Globus pallidus (tissue), 1 donor: ENCODE data around the gene KCNJ13.

Experiments
- DNase-seq: peaks from one replicate; pipeline ENCODE4 v3.0.0-alpha.2; 2015; ENCODE audit warnings: low spot score

Gene KCNJ13

GRCh38 chr2:232776435-232776834 is at the start of gene KCNJ13:
Gene KCNJ13 (minus strand): TSS chr2:232776565. CDS start chr2:232771362, 5,203 bp downstream.
- DNase-seq: no peak

- no peak for DNase-seq
Measured at GRCh38 chr2:232817756-232818155, 41.4 kb upstream of the KCNJ13 start.

- no peak for DNase-seq
Measured at GRCh38 chr2:232816657-232817056, 40.3 kb upstream of the KCNJ13 start.

- no peak for DNase-seq
Measured at GRCh38 chr2:232815569-232815968, 39.2 kb upstream of the KCNJ13 start.

- no peak for DNase-seq
Measured at GRCh38 chr2:232810444-232810843, 34.1 kb upstream of the KCNJ13 start.

- DNase-seq: no peak
Measured at GRCh38 chr2:232809349-232810124, 33.2 kb upstream of the KCNJ13 start.

GRCh38 chr2:232802091-232802490 is 25.7 kb upstream of the KCNJ13 start:
- DNase-seq: no peak

GRCh38 chr2:232800166-232800565 is 23.8 kb upstream of the KCNJ13 start:
- no peak for DNase-seq

GRCh38 chr2:232798187-232798586 is 21.8 kb upstream of the KCNJ13 start:
- DNase-seq: no peak

GRCh38 chr2:232795920-232796319 is 19.6 kb upstream of the KCNJ13 start:
- DNase-seq: no peak

GRCh38 chr2:232794981-232795380 is 18.6 kb upstream of the KCNJ13 start:
- DNase-seq: no peak

GRCh38 chr2:232793271-232793670 is 16.9 kb upstream of the KCNJ13 start:
- DNase-seq: no peak

GRCh38 chr2:232791518-232791917 is 15.2 kb upstream of the KCNJ13 start:
- DNase-seq: no peak

GRCh38 chr2:232789082-232789481 is 12.7 kb upstream of the KCNJ13 start:
- no peak for DNase-seq

GRCh38 chr2:232787806-232788205 is 11.4 kb upstream of the KCNJ13 start:
- peak; percentile 17 for DNase-seq

- no peak for DNase-seq
Measured at GRCh38 chr2:232783278-232783677, 6.9 kb upstream of the KCNJ13 start.

- no peak for DNase-seq
Measured at GRCh38 chr2:232781765-232782164, 5.4 kb upstream of the KCNJ13 start.

GRCh38 chr2:232779934-232780333 is 3.6 kb upstream of the KCNJ13 start:
- no peak for DNase-seq

- DNase-seq: no peak
Measured at GRCh38 chr2:232779465-232779864, 3.1 kb upstream of the KCNJ13 start.

- DNase-seq: no peak
Measured at GRCh38 chr2:232777276-232777675, 911 bp upstream of the KCNJ13 start.

- no peak for DNase-seq
Measured at GRCh38 chr2:232773815-232774214, 2.5 kb downstream of the KCNJ13 start.

- no peak for DNase-seq
Measured at GRCh38 chr2:232772531-232772930, 3.8 kb downstream of the KCNJ13 start.

GRCh38 chr2:232771870-232772269 is 4.5 kb downstream of the KCNJ13 start:
- DNase-seq: no peak

GRCh38 chr2:232770207-232770606 is 6.2 kb downstream of the KCNJ13 start:
- no peak for DNase-seq
